Activated CD8-positive, alpha-beta T cell treated with anti-CD3 and anti-CD28 coated beads, Interleukin-2, amount 10 ng/mL, durations not matched to agents 7 days and 5 days (primary cell): ENCODE results near the gene MYH2. TPM values are rescaled to one million over a fixed set of nuclear protein-coding genes. Genes with fewer than 3 reads are reported as not detected.

Experiments used
- ATAC-seq: fragments of 150-1000 bp; cut with Tn5 transposase; one replicate; pipeline ENCODE4 v1.10.0; 2021; ENCODE audit warnings: moderate library complexity
- CTCF ChIA-PET: fragments of 350-600 bp; sonication (Branson Sonifier 250); formaldehyde crosslinking; loops from one replicate; lab custom pipeline; 2021; ENCODE audit warnings: antibody characterized with exemption; lab: Charles Lee
- POLR2A ChIA-PET: fragments of 350-600 bp; sonication (Branson Sonifier 250); formaldehyde crosslinking; loops from one replicate; lab custom pipeline; 2021; ENCODE audit warnings: antibody characterized with exemption; lab: Charles Lee
- DNase-seq: peaks from one replicate; pipeline ENCODE4 v3.0.0-alpha.2; 2020
- H3K27ac Mint-ChIP-seq: one replicate; pipeline ENCODE4 v1.8.0; 2021; ENCODE audit warnings: mild to moderate bottlenecking, mixed read lengths
- H3K27me3 Mint-ChIP-seq: one replicate; pipeline ENCODE4 v1.8.0; 2021; ENCODE audit warnings: low read depth, mixed read lengths
- H3K36me3 Mint-ChIP-seq: one replicate; pipeline ENCODE4 v1.8.0; 2021; ENCODE audit warnings: low read depth, mixed read lengths
- H3K4me1 Mint-ChIP-seq: one replicate; pipeline ENCODE4 v1.8.0; 2021; ENCODE audit warnings: low read depth, mixed read lengths
- H3K4me3 Mint-ChIP-seq: one replicate; pipeline ENCODE4 v1.8.0; 2021; ENCODE audit warnings: mild to moderate bottlenecking, mixed read lengths
- H3K9me3 Mint-ChIP-seq: one replicate; pipeline ENCODE4 v1.8.0; 2022; ENCODE audit warnings: mixed read lengths; ENCODE audit not compliant: insufficient read depth
- total RNA-seq, 2 experiments: library from RNA; stranded (reverse); gene quantifications; one replicate each; pipeline ENCODE4 v1.2.3, GENCODE V29; 2021

MYH2 gene
- total RNA-seq, 2 experiments from 2014 or later = not detected

- Mint-ChIP-seq H3K27me3 (peaks cover 4% of the 10 kb centered on the region), H3K9me3 (no peaks in the 10 kb centered on the region), H3K4me1 (no peaks in the 10 kb centered on the region), H3K4me3 (no peak overlapping the region), H3K27ac (no peak overlapping the region), H3K36me3 (no peaks in the 10 kb centered on the region)
- POLR2A ChIA-PET = no interaction called here
- DNase-seq (no peak), ATAC-seq (no peak)
- CTCF ChIA-PET = interaction anchor here (0.6 kb wide), 1 partner anchor 46 kb away, joined by 3 read pairs; no protein-coding TSS in a partner anchor
These were observed 36.0 kb downstream of the MYH2 start for GRCh38 chr17:10513299-10514067.

- Mint-ChIP-seq H3K36me3 (no peaks in the 10 kb centered on the region), H3K9me3 (no peaks in the 10 kb centered on the region), H3K27me3 (peaks cover 4% of the 10 kb centered on the region), H3K27ac (no peak overlapping the region), H3K4me3 (no peak overlapping the region), H3K4me1 (no peaks in the 10 kb centered on the region)
- ChIA-PET CTCF (no interaction called here), POLR2A (no interaction called here)
- ATAC-seq (no peak), DNase-seq (no peak)
These were observed 36.6 kb downstream of the MYH2 start for GRCh38 chr17:10512856-10513255.

GRCh38 chr17:10499950-10500349, 49.5 kb downstream of the MYH2 start:
- Mint-ChIP-seq H3K27ac (no peak overlapping the region), H3K4me1 (no peaks in the 10 kb centered on the region)
- POLR2A ChIA-PET = no interaction called here

GRCh38 chr17:10492004-10492403, 57.5 kb downstream of the MYH2 start:
- Mint-ChIP-seq H3K36me3 (no peaks in the 10 kb centered on the region), H3K4me1 (no peaks in the 10 kb centered on the region), H3K27me3 (no peaks in the 10 kb centered on the region), H3K9me3 (peaks cover 21% of the 10 kb centered on the region), H3K27ac (no peak overlapping the region), H3K4me3 (no peak overlapping the region)
- ChIA-PET CTCF (no interaction called here), POLR2A (no interaction called here)
- no peak for DNase-seq
- ATAC-seq = no peak

More at GRCh38 chr17:10499950-10500349, 49.5 kb downstream of the MYH2 start:
- no peaks in the 10 kb centered on the region for H3K9me3 Mint-ChIP-seq
- DNase-seq (no peak), ATAC-seq (no peak)
- CTCF ChIA-PET = no interaction called here
- no peaks in the 10 kb centered on the region for H3K27me3 Mint-ChIP-seq
- no peaks in the 10 kb centered on the region for H3K36me3 Mint-ChIP-seq
- H3K4me3 Mint-ChIP-seq = no peak overlapping the region

GRCh38 chr17:10482252-10482651, 67.2 kb downstream of the MYH2 start:
- DNase-seq (no peak), ATAC-seq (no peak)
- peaks cover 6% of the 10 kb centered on the region for H3K9me3 Mint-ChIP-seq
- no peak overlapping the region for H3K4me3 Mint-ChIP-seq
- no peaks in the 10 kb centered on the region for H3K27me3 Mint-ChIP-seq
- no peak overlapping the region for H3K27ac Mint-ChIP-seq
- ChIA-PET CTCF (no interaction called here), POLR2A (no interaction called here)
- H3K4me1 Mint-ChIP-seq = no peaks in the 10 kb centered on the region
- H3K36me3 Mint-ChIP-seq = no peaks in the 10 kb centered on the region

GRCh38 chr17:10477701-10478100, 71.8 kb downstream of the MYH2 start:
- POLR2A ChIA-PET = no interaction called here
- no peak overlapping the region for H3K27ac Mint-ChIP-seq
- ATAC-seq (no peak), DNase-seq (no peak)
- H3K4me3 Mint-ChIP-seq = no peak overlapping the region
- no peaks in the 10 kb centered on the region for H3K36me3 Mint-ChIP-seq
- no peaks in the 10 kb centered on the region for H3K4me1 Mint-ChIP-seq
- CTCF ChIA-PET = no interaction called here
- H3K9me3 Mint-ChIP-seq = peaks cover 4% of the 10 kb centered on the region
- no peaks in the 10 kb centered on the region for H3K27me3 Mint-ChIP-seq

- ATAC-seq (no peak), DNase-seq (no peak)
- Mint-ChIP-seq H3K9me3 (no peaks in the 10 kb centered on the region), H3K4me3 (no peak overlapping the region), H3K27me3 (peaks cover 2% of the 10 kb centered on the region), H3K4me1 (no peaks in the 10 kb centered on the region), H3K36me3 (no peaks in the 10 kb centered on the region), H3K27ac (no peak overlapping the region)
- ChIA-PET CTCF (no interaction called here), POLR2A (no interaction called here)
These were observed 74.9 kb downstream of the MYH2 start for GRCh38 chr17:10474536-10474935.

- H3K4me3 Mint-ChIP-seq = no peak overlapping the region
- ChIA-PET CTCF (no interaction called here), POLR2A (no interaction called here)
- ATAC-seq (no peak), DNase-seq (no peak)
- H3K36me3 Mint-ChIP-seq = no peaks in the 10 kb centered on the region
- no peaks in the 10 kb centered on the region for H3K9me3 Mint-ChIP-seq
- H3K4me1 Mint-ChIP-seq = no peaks in the 10 kb centered on the region
- no peak overlapping the region for H3K27ac Mint-ChIP-seq
- H3K27me3 Mint-ChIP-seq = peaks cover 2% of the 10 kb centered on the region
These were observed 77.6 kb downstream of the MYH2 start for GRCh38 chr17:10471858-10472257.

Other genes starting within 250 kb of the MYH2 start
- gene MYH13, start 176.7 kb downstream of the MYH2 start, total RNA-seq = not detected
- gene MYH8, start 127.7 kb downstream of the MYH2 start, total RNA-seq = not detected
- not detected for gene MYH4, start 80.1 kb downstream of the MYH2 start, total RNA-seq
- gene MYH1, start 31.1 kb downstream of the MYH2 start, total RNA-seq = not detected
- 1 to 10 TPM; 2.3 to 3.2 TPM for gene MYH3, start 107.7 kb upstream of the MYH2 start, total RNA-seq
- 10 to 100 TPM; 25.8 to 28.0 TPM for gene SCO1, start 147.9 kb upstream of the MYH2 start, total RNA-seq
- 10 to 100 TPM; 10.3 to 10.4 TPM for gene ADPRM, start 147.9 kb upstream of the MYH2 start, total RNA-seq
- 1 to 10 TPM in 1 of 2 experiments, under 1 TPM in 1; 0.16 to 1.1 TPM for gene TMEM220, start 180.4 kb upstream of the MYH2 start, total RNA-seq